GM21576 (cell line): ENCODE results near the gene LGALS3BP.

ENCODE experiments used
- ATAC-seq: cut with Tn5 transposase; IDR thresholded peaks from one replicate; pipeline ENCODE4 v1.9.1; 2021; ENCODE audit warnings: mild to moderate bottlenecking, moderate library complexity; ENCODE audit not compliant: unreplicated experiment

LGALS3BP gene

DNA sequence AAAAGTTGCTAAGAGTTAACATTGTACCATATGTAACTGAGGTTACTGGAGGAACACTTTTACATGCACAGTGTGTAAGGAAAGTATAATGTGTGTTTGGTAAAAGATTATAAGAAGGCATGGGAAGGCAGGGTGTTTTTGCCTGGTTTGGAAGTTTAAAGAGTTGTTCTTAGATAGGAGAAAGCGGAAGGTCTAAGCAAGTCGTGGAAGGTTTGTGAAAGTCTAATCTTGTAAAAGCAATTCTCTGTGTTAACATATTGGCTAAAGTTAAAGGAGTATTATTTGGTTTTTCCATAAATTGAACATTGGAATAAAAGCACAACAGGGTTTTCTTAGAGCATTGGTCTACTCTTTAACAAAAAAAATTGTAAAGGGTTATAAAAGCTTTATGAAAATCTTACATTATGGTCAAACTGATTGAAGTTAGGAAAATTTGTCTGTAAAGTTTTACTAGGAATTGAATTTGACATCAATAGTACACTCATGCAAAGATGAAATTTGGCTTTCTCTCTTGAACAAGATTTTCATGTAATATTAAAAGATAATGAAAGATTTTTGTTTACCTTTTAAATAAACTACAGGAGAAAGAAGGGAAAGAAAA, 34.5 kb upstream of the LGALS3BP start:
- no peak for ATAC-seq

DNA sequence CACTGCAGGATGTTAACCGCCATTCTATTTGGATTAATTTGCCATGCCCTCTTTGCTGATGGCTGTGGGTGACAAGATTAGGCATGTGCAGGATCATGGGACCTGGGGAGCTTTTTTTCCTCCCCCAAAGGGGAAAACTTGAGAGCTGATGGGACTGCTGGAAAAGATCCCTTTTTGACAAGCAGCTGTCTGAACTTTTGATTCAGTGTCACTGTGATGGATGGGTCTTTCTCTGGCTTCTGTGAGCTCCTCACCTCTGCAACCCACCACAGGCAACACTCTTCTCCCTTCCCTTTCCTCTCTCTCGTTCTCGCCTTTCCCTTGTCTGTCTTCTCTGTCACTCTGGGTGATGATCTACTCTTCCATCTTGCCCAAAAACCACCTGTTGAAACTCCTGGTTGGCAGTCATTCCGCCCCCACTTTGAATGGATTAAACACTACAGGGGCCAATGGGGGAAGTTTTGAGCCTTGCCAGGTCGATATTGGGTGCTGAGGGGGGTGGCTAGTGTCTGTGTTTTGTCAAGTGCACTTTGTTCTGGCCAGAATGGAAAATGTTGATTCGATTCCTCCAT, 32.9 kb upstream of the LGALS3BP start:
- no peak for ATAC-seq

DNA sequence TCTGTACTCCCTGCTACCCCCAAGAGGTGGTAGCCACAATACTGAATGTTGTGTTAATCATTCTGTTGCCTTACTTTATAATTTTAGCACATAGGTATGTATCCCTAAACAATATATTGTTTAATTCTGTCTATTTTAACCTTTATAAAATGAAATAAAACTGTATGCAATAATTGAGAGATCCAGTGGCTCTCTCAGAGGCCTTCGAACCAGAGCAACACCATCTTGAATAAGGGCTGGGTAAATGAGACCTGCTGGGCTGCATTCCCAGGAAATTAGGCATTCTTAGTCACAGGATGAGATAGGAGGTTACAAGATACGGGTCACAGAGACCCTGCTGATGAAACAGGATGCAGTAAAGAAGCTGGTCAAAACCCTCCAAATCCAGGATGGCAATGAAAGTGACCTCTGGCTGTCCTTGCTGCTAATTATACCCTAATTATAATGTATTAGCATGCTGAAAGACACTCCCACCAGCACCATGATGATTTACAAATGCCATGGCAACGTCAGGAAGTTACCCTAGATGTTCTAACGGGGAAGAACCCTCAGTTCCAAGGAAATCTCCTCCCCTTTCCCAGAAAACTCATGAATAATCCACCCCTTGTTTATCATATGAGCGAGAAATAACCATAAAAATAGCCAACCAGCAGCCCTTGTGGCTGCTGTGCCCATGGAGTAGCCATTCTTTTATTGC, 31.9 kb upstream of the LGALS3BP start:
- no peak for ATAC-seq

DNA sequence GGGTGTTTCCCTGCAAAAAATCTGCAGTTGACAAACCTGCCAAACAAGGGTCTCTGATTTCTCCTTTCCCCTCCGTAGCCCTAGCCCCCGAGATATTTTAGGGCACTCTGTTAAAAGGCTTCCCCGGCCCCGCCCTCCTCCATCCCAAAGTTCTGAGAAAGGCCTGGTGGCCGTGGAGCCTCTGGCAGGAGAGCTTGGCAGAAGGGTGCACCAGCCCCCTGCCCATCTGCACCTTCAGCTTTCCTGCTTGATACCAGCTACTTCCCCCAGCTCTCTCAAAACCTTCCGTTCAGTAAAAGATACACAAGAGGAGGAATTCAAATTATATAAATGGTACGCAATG, 30.6 kb upstream of the LGALS3BP start:
- ATAC-seq = no peak

DNA sequence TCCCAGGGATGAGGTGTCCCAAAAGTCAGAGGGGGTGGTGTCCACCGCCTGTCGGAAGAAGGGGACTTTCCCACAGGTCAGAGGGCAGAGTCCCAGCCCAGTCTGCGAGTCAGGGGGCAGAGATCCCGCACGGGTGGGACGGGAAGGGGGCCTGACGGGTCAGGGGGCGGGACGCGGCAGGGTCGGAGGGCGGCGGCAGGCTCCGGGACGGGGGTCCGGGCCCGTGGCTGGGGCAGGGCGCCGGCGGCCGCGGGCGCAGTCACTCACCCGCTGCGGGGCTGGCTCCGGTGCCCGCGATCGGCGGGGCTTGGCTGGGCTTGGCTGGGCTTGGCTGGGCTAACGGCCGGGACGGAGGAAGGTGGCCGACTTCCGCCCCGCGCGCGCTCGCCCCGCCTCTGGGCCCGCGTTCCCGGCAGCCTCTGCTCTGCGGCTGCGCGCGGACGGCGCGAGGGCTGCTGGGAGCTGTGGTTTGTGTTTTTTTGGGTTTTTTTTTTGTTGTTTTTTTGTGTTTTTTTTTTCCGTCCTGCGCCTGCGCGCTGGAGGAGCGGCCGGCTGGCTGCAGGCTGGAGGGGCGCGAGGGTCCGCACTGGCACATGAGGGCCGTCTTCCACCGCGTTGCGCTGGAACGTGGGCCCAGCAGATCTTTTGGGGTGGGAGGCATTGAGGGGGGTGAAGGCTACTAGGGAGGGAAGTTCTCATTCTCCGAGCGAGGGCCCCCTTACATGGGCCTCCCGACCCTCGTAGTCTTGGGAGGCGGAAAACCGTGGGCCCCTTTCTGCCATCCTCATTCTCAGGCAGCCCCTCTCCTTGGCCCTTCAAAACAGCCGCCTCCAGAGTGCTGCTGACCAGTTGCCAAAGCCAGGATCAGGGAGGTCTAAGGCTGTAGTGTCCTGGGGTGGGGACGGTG, 29.9 kb upstream of the LGALS3BP start, which contains the start of gene CANT1:
Gene CANT1, minus strand, starts transcription at position 368 of the 907 bp plus-strand sequence. CDS start 12,142 bp downstream, outside the sequence.
- peak; percentile 88 for ATAC-seq

DNA sequence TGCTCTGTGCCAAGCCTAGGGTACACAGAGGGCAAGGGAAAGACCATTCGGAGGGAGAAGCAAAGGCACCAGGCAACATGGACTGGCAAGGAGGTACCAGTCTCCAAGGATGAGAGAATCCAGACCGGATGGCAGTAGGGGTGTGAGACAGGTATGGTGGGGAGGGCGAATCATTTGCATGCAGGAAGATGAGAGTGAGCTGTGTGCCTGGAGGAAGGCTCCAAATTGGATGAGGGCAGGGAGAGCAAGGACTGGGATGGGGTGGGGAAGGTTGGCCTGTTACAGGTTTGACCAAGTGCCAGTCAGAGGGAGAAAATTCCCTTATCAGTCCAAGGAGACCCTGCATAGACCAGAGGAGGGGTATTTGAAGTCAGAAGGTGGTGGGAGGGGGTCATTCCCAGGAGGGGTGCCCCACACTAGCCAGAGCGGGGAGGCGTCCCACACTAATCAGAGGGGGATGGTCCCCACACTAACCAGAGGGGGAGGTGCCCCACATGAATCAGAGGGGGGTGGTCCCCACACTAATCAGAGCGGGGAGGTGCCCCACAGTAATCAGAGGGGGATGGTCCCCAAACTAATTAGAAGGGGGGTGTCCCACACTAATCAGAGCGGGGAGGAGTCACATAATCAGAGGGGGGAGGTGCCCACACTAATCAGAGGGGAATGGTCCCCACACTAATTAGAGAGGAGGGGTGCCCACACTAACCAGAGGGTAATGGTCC, 29.1 kb upstream of the LGALS3BP start:
- no peak for ATAC-seq

DNA sequence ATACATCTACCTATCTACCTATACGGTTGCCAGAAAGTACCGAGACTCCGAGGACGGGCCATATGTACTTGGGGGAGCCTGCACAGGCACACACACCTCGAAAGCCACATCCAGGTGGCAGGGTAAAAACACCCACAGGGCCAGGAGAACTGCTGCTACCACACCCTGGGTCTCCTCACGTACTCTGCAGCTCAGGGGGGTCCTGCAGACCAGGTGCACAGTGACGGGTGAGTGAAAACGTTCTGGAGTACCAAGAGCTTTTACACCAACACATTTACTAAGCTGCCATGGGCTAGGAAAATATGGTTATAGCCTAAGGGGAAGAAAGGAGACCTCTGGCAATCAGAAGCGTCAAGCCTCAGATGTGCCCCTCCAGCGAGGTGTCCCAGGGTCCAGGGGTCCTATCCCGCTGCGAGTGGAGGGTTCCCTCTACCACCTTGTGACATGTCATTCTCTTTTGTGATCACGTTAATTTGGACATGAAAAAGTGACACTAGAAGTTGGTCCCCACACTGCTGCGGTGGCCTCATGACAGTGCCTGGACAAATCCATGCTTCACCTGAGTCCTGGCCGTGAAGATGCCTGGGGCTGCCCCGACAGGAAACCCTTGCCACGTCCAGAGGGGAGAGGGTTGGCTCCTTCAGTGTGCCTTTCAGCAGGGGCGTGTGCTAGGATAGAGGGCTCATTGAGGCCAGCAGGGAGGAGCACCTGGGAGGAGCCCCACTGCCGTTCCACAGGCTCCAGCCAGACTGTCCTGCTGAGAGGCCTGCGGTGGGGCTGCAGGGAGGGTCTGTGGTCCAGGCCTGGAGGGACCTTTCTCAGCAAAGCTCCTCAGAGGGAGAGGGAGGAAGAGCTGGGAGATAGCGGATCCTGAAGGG, 28.0 kb upstream of the LGALS3BP start:
- ATAC-seq = no peak

DNA sequence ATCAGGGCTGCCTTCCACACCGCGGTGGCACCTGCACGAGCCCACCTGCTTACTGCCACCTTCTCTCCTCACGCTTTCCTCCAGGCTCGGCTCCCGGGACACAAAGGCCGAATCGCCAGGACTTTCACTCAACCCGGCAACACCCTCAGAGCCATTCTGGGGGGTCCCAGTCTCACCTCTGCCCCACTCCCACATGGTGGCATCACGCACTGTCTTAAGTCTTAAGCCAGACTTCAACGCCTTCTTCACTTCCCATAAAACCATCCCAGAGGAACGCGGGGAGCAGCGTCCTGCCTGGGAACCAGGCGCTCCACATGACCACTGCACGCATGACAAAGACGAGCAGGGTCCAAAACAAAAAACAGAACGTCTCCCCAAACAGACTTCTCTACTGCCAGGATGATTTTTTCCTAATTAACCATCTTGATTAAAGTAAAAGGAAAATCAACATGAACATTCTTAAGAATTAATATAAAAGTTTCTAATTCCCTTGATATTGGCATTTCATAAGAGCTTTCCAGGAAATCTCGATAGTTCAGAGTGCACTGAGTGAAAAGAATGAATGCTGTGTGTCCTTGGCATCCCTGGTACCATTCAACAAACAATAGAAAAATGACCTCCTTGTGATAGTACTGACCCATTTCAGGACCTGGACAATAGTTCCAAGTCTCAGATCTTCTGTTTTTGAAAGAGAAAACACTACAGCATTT, 27.2 kb upstream of the LGALS3BP start:
- ATAC-seq = no peak

DNA sequence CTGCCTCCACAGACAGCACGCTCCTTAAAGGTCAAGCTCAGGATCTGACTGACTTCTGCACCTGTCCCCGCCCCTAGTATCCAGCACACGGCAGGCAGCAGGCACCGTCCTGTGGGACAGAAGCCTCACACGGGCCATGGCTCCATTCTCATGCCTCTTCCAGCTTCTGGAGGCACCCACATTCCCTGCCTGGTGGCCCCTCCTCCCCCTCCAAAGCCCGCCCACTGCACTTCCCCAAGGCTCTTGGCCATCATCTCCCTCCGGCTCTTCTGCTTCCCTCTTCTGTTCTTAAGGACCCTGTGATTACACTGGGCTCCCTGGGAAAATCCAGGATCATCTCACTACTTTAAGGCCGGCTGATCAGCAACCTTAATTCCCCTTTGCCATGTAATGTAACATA, 26.3 kb upstream of the LGALS3BP start:
- ATAC-seq = no peak

DNA sequence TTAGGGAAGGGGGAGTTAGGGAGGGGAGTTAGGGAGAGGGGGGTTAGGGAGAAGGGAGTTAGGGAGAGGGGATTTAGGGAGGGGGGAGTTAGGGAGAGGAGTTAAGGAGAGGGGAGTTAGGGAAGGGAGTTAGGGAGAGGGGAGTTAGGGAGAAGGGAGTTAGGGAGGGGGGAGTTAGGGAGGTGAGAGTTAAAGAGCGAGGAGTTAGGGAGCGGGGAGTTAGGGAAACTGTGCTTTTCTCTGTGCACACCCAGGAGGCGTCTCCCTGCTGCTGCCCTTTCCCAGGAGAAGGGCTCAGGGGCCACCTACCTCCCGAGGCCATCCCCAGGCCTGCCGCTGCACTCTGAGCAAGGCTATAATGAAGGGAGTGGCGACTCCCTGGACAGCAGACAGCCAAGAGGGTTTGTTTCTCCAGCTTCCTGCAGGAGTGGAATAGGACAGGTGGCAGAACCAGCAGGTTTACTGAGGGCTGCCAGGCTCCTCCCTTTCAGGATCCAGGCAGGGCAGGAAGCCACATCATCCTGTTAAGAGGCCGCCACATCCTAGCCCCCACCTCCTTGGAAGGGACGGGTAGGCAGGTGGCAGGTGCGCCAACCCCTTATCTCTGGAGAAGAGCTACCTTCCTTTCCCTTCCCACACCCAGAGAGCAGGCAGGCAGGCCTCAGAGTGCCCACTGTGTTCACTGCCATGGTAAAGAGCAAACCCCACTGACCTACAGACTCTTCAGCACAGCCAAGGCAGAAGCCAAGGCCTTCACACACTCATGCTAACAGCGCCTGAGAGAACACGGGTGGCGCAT, 25.5 kb upstream of the LGALS3BP start:
- ATAC-seq = no peak

DNA sequence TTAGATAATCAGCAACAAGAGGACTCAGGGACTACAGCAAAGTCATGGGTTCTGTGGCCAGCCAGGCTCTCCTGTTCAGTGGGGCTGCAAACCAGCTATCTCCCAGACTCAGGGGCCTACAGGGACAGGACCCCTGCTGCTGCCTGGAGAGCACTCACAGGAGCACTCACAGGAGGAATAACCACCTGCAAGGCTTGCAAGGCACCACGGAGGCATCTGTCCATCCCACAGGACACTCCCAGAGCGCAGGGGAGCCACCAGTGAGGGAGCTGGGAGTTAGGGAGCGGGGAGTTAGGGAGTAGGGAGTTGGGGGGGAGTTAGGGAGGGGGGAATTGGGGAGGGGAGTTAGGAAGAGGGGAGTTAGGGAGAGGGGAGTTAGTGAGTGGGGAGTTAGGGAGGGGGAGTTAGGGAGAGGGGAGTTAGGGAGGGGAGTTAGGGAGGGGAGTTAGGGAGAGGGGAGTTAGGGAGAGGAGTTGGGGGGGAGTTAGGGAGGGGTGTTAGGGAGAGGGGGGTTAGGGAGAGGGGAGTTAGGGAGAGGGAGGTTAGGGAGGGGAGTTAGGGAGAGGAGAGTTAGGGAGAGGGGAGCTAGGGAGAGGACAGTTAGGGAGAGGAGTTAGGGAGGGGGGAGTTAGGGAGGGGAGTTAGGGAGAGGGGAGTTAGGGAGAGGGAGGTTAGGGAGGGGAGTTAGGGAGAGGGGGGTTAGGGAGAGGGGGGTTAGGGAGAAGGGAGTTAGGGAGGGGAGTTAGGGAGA, 24.1 kb upstream of the LGALS3BP start:
- ATAC-seq = no peak

DNA sequence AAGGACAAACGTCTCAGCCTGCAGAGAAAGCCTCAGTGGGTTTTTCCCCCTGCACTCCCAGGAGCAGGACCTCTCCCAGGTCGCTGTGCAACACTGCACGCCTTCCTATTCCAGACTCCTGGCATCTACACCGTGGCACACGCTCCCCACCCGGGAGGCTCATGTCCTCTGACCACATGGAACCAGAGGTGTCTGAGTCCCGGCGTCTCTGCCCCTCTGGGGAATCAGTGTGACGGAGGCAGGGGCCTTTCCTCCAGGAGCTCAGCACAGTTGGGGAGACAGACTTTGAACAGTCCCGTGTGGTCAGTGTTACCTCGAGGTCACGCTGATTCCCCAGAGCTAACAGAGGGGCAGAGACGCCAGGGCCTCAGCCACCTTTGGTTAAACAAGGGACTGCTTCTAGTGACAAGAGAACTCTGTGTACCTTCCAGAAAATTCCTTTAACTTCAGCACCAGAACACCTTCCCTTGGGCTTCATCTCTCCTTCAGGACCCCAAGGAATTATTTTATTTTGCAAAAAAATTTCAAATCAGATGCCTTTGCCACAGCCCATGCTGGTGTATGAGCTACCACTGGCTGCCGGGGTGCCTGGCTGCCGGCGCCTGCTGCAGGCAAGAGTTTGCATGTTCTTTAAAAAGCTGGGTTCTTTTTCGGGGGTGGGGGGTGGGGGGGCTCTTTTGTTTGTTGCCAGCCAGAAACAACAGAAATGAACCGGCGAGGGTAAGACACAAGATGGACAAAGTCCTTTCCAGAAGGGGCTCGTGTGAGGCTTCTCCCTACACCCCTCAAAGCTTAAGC, 23.3 kb upstream of the LGALS3BP start:
- no peak for ATAC-seq

DNA sequence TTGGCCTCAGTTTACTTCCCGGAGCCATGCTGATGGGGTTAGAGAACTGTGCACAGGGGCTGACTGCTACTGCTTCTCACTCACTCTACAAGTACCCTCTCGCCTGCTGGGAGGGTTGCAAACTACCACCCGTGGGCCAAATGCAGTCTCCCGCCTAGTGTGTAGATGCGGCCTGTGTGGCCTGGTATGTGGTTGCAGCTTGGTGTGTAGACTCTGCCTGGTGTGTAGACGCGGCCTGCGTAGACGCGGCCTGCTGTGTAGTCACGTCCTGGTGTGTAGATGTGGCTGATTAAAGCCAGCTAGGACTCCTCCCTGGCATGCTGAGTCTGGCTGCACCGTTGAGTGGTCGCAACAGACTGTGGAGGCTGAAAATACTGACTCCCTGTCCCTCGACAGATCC, 22.6 kb upstream of the LGALS3BP start:
- ATAC-seq = no peak

DNA sequence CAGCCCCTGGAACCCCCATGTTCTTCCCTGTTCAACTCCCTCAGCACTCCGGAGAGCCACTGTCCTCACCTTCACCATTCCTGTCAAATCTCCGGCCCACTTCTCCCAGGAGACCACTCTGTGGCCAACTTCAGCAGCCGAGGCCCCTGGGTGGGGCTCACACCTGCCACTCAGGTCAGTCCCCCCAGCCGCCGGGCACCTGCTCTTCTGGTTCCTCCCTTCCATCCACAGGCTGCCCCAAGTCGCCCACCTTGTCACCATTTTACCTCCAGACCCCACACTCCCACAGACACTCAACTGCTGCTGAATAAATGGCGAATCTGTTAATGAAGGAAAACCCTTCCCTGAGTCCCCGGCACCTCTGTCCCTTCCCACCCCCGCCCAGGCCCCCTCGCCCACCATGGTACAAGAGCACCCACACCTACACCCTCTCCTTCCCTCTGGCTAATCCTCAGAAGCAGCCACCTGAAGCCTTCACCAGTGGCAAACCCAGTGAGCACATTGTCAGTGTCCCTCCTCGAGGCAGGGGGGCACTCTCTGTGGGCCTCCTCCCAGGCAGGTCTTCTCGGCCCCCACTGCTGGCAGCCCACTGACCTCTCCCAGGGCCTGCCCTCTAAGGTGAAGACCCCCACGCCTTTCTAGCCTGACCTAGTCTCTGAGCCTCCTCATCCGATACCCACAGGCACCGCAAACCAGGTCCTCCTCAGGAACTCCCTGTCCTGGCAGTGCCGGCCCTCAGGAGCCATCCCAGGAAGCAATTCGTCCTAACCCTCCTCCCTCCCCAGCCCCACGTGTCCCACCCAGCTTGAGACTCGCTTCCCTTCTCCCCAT, 21.7 kb upstream of the LGALS3BP start:
- no peak for ATAC-seq

DNA sequence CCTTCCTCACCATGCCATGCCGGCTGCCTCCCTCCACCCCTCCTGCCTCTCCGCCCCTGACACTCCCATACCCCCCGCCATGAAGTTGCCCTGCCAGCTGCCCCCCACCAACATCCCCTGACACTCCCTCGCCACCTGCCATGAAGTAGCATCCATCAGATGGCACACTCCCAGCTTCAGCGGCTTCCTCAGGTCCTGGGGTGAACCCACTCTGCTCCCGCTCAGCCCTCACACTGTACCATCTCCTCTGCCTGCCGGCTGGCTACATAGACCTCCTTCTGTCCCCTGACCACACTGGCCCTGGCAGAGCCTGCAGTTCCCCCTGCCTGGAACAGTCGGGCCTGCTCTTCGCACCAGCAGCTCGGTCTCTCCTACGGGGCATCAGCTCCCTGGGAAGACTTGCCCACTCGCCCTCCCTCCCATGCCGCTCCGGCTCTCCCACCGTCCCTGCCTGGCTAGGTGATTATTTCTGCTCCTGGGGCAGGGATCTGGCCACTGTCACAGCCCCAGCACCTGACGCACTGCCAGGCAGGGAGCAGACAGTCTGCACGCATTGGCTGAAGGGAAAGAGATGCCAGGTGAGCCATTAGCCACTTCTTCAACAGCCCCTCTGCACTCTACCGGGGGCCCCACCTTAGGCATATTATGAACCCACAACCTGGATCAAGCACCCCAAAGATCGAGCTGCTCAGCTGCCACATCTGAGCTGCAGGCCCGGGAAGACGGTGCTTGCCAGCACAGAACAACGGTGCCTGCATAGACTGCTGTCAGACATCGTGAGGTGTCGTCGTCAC, 20.9 kb upstream of the LGALS3BP start:
- ATAC-seq = no peak
